22Rv1 (cell line): ENCODE data around the gene NMU.

Experiments used
- CTCF ChIP-seq: fragments of 450-650 bp; IDR thresholded peaks from 2 replicates; pipeline ENCODE4 v1.5.1; 2017; ENCODE audit warnings: mild to moderate bottlenecking
- ZFX ChIP-seq: fragments of 450-650 bp; IDR thresholded peaks from 2 replicates; pipeline ENCODE4 v1.6.1; 2017; ENCODE audit warnings: antibody characterized with exemption, borderline replicate concordance

DNA sequence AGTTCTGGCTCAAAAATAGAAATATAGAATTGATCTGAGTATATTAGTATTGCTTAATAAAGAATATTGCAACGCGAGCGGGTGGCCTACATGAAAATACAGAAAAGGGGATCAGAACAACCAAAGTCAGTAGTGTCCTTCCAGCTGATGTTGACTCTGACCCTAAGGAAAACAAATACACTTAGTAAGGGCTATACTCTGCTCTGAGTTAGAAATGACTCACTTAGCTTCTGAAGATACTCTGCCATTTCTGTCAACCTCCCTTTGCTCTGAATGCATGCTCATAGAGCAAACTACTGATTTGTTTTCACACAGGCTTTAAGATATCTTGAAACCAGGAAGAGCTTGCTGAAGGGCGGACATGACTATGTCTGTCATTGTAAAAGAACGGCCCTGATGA, 22.6 kb upstream of the NMU start:
- TF ChIP-seq CTCF (no peak), ZFX (no peak)
